ENCODE data around the gene GPSM1.
"Not testable (repeated sequence)": the region's sequence is repeated elsewhere in the genome, so short reads cannot be mapped to it uniquely, and the experiment has no call there.

Gene GPSM1

GRCh38 chr9:136347472-136348256 is 20.3 kb downstream of the GPSM1 start:
- H3K27ac ChIP-seq: peak overlapping the region; percentile 34

DNA sequence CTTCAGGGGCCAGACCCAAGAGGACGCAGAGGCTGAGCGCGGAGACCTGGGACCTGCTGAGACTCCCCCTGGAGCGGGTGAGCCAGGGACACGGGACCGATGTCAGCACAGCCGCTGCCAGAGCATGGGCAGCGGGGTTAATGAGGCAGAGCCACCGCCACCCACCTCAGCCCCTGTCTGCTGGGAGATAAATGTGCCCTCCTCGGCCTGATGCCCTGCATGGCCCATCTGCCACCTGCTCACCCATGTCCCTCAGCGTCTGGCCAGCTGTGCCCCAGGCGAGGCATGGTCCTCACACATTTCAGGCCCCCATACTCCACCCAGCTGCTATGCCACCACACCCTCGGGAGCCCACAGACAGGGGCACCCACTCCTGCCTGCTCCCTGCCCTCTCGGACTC is 21.4 kb downstream of the GPSM1 start:
- Histone ChIP-seq H3K36me3 (peaks cover 22% of the 10 kb centered on the region), H3K9me3 (ENCODE audit: severe bottlenecking) (no peaks in the 10 kb centered on the region), H3K4me3 (ENCODE audit: low read depth, low read length) (no peak overlapping the region), H3K27me3 (ENCODE audit: insufficient read depth, low read depth, severe bottlenecking) (no peaks in the 10 kb centered on the region), H3K27ac (peak overlapping the region; percentile 34)
- no peak for DNase-seq
- TF ChIP-seq, protein P1, sequence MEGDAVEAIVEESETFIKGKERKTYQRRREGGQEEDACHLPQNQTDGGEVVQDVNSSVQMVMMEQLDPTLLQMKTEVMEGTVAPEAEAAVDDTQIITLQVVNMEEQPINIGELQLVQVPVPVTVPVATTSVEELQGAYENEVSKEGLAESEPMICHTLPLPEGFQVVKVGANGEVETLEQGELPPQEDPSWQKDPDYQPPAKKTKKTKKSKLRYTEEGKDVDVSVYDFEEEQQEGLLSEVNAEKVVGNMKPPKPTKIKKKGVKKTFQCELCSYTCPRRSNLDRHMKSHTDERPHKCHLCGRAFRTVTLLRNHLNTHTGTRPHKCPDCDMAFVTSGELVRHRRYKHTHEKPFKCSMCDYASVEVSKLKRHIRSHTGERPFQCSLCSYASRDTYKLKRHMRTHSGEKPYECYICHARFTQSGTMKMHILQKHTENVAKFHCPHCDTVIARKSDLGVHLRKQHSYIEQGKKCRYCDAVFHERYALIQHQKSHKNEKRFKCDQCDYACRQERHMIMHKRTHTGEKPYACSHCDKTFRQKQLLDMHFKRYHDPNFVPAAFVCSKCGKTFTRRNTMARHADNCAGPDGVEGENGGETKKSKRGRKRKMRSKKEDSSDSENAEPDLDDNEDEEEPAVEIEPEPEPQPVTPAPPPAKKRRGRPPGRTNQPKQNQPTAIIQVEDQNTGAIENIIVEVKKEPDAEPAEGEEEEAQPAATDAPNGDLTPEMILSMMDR (IDR thresholded peaks at IDR 0.05; ENCODE audit: low read depth, low read length): no peak

More at GRCh38 chr9:136347472-136348256, 20.3 kb downstream of the GPSM1 start:
- no peak overlapping the region for H3K4me3 ChIP-seq (ENCODE audit: low read depth, low read length)
- TF ChIP-seq, protein P1 (IDR thresholded peaks at IDR 0.05; ENCODE audit: low read depth, low read length): no peak
- no peaks in the 10 kb centered on the region for H3K27me3 ChIP-seq (ENCODE audit: insufficient read depth, low read depth, severe bottlenecking)
- no peaks in the 10 kb centered on the region for H3K9me3 ChIP-seq (ENCODE audit: severe bottlenecking)
- peaks cover 28% of the 10 kb centered on the region for H3K36me3 ChIP-seq
- no peak for DNase-seq

DNA sequence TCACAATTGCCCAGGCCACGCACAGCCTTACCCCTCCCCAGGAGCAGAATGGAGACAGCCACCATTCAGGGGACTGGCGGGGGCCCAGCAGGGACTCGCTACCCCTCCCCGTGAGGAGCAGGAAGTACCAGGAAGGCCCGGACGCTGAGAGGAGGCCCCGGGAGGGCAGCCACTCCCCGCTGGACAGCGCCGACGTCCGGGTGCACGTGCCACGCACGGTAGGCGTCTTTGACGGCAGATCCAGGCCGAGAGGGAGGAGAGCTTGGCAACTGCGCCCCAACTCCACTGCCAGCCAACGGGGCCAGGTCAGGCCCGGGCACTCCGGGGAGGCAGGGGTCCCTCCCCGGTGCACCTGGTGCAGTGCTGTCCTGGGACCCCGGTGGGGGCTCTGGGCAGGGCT is 22.2 kb downstream of the GPSM1 start:
- Histone ChIP-seq H3K27ac (no peak overlapping the region), H3K36me3 (peaks cover 16% of the 10 kb centered on the region)

DNA sequence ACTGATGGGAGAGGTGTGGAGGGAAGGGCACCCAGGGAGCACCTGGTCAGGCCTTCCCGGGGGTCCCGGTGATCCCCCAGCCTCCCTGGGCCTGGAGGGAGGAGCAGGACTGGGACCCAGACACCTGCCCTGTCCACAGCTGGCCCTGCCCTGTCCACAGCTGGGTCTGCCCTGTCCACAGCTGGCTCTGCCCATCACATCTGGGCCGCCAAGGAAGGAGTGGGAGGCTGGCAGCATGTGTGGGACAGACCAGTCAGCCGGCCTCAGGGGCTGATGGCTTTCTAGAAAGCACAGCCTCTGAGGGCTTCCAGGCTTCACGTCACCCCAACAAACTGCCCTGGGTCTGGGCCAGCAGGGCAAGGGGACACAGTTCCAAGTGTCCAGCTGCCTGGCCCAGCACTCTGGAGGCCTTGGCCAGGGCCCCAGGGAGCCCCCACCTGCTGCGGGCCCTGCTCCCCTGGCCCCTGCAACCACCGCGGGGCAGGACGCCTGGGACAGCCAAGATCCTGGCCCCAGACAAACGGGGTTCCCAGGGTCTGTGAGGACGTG is 24.0 kb downstream of the GPSM1 start:
- Histone ChIP-seq H3K27me3 (ENCODE audit: insufficient read depth, low read depth, severe bottlenecking) (no peaks in the 10 kb centered on the region), H3K9me3 (ENCODE audit: severe bottlenecking) (no peaks in the 10 kb centered on the region), H3K36me3 (peaks cover 19% of the 10 kb centered on the region), H3K27ac (no peak overlapping the region), H3K4me3 (ENCODE audit: low read depth, low read length) (no peak overlapping the region)
- no peak for DNase-seq
- TF ChIP-seq, protein P1 (IDR thresholded peaks at IDR 0.05; ENCODE audit: low read depth, low read length): no peak

More for the DNA sequence above, 22.2 kb downstream of the GPSM1 start:
- TF ChIP-seq, protein P1 (IDR thresholded peaks at IDR 0.05; ENCODE audit: low read depth, low read length): no peak
- Histone ChIP-seq H3K4me3 (ENCODE audit: low read depth, low read length) (no peak overlapping the region), H3K27me3 (ENCODE audit: insufficient read depth, low read depth, severe bottlenecking) (no peaks in the 10 kb centered on the region), H3K9me3 (ENCODE audit: severe bottlenecking) (no peaks in the 10 kb centered on the region)
- no peak for DNase-seq

- not testable (repeated sequence) for H3K27me3 ChIP-seq (ENCODE audit: insufficient read depth, low read depth, severe bottlenecking); H3K4me3 ChIP-seq (ENCODE audit: low read depth, low read length); DNase-seq; H3K9me3 ChIP-seq (ENCODE audit: severe bottlenecking); H3K27ac ChIP-seq
- peaks cover 24% of the 10 kb centered on the region for H3K36me3 ChIP-seq
Observed at GRCh38 chr9:136351868-136352267, 24.5 kb downstream of the GPSM1 start.

DNA sequence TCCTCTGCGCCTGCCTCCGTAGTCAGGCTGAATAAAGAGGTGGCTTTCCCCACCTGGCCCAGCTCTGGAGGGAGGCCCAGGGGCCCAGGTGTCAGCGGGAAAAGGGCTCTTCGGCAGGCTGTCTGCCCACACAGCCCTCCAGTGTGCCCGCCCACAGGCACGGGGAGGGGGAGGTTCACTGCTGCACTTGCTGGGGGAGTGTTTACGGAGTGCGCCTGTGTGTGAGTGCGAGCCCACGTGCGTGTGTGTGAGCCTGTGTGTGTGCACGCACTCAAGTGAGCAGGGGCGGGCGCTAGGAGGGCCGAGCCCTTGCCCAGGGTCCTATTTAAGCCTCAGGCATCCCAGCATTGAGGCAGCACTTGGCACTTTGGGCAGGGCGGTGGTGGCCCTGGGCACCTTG is 25.3 kb downstream of the GPSM1 start:
- Histone ChIP-seq H3K27me3 (ENCODE audit: insufficient read depth, low read depth, severe bottlenecking) (no peaks in the 10 kb centered on the region), H3K27ac (no peak overlapping the region), H3K36me3 (peaks cover 32% of the 10 kb centered on the region), H3K9me3 (ENCODE audit: severe bottlenecking) (no peaks in the 10 kb centered on the region), H3K4me3 (ENCODE audit: low read depth, low read length) (no peak overlapping the region)
- DNase-seq: no peak
- TF ChIP-seq, protein P1 (IDR thresholded peaks at IDR 0.05; ENCODE audit: low read depth, low read length): no peak

Measured in WERI-Rb-1 (cell line).